Measurements from ENCODE around the gene SNX7. TPM values are rescaled to one million over a fixed set of nuclear protein-coding genes. Genes with fewer than 3 reads are reported as not detected.

The SNX7 gene, protein sequence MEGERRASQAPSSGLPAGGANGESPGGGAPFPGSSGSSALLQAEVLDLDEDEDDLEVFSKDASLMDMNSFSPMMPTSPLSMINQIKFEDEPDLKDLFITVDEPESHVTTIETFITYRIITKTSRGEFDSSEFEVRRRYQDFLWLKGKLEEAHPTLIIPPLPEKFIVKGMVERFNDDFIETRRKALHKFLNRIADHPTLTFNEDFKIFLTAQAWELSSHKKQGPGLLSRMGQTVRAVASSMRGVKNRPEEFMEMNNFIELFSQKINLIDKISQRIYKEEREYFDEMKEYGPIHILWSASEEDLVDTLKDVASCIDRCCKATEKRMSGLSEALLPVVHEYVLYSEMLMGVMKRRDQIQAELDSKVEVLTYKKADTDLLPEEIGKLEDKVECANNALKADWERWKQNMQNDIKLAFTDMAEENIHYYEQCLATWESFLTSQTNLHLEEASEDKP
- 21.2 TPM for total RNA-seq
- long read RNA-seq, transcript SNX7-201 (9 exons, 1,734 nt), result major isoform, 16 of 21 reads
- long read RNA-seq, partial matches to known transcripts, result 0 of 21 reads
- long read RNA-seq, other reads (novel, unspliced or antisense), result 5 of 21 reads

DNA sequence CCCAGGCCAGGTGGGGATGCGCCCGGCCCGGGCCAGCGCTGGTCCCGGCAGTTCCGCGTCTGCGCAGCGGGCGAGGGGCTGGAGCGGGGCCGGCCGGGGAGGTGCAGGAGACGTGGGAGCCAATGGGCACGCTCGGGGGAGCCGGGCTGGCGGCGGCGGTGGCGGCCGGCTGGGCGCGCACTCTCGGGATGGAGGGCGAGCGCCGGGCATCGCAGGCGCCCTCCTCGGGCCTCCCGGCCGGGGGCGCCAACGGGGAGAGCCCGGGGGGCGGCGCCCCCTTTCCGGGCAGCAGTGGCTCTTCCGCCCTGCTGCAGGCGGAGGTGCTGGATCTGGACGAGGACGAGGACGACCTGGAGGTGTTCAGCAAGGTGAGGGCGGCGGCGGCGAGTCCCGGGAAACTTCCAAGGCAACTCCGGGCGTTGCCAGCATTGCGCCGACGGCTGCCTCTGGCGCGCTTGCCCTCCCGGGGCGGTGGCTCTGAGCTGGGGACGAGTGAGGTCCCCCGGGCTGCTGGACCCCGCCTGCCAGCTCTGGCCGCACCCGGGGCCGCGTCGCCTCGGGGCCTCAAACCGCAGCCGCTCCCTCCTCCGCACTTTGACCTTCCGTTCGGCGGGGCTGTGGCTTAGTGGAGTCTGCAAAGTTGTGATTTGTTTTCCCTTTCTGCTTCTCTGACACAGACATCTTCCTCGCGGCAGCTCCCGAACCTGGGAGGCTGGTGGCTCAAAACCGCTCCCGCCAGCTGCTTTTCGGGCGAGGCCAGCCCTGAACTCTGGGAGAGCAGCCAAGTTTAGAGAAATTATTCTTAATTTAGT is at the start of gene SNX7:
Gene SNX7, plus strand, starts transcription at position 178 of the 812 bp plus-strand sequence. Its CDS starts 11 bp downstream, at position 189.
- intact Hi-C loops (cut with DNase I), result loop anchor here (5.0 kb wide), 1 partner anchor 46 kb away; no protein-coding TSS in a partner anchor
- peak; percentile 99 for ATAC-seq
- peak; percentile 87 for DNase-seq (ENCODE audit: missing footprints)

DNA sequence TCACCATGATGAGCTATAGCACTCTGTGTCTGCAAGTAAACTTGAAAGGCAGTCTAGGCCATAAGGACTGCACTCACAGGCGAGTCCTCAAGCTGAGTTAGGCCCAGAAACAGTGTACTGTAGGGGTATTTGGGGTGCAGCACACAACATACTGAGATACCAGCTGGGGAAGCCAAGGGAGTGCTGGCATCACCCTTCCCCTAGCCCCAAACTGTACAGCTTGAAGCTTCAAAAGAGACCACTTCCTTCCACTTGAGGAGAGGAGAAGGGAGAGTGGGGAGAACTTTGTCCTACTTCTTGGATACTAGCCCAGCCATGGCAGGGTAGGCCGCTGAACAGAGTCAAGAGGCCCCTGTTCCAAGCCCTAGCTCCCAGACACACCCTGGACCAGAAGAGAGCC is 24.2 kb upstream of the SNX7 start:
- intact Hi-C loops (cut with DNase I), result no loop called here
- ATAC-seq (no peak), DNase-seq (ENCODE audit: missing footprints) (no peak)

DNA sequence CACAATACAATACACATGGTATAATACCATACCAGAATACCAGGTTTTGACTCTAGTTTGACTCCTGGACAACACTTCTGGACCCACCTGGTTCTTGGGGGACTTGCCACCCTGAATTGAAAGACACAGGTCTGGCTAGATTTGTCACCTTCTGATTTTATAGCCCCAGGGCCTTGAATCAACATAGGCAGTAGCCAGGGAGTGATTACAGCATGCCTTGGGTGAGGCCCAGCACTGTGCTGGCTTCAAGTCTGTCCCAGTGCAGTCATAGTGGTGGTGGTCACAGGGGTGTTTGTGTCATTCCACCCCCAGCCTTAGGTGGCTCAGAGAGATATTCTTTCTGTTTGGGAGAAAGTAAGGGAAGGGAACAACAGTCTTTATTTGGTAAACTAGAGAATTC is 23.3 kb upstream of the SNX7 start:
- ATAC-seq (no peak), DNase-seq (ENCODE audit: missing footprints) (no peak)
- intact Hi-C loops (cut with DNase I), result no loop called here

DNA sequence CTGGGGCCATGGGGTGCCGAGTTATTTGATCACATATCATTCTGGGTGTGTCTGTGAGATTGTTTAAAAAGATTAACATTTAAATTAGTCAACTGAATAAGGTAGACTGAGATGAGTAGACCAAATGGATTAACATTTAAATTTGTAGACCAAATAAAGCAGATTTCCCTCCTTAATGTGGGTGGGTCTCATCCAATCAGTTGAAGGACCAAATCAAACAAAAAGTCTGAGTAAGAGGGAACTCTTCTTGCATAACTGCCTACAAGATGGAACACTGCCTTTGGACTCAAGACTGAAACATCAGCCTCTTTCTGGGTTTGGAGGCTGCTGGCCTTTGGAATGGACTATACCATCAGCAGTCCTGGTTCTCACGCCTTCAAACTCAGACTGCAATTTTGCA is 17.0 kb upstream of the SNX7 start:
- intact Hi-C loops (cut with DNase I), result no loop called here
- ATAC-seq, result no peak
- no peak for DNase-seq (ENCODE audit: missing footprints)

DNA sequence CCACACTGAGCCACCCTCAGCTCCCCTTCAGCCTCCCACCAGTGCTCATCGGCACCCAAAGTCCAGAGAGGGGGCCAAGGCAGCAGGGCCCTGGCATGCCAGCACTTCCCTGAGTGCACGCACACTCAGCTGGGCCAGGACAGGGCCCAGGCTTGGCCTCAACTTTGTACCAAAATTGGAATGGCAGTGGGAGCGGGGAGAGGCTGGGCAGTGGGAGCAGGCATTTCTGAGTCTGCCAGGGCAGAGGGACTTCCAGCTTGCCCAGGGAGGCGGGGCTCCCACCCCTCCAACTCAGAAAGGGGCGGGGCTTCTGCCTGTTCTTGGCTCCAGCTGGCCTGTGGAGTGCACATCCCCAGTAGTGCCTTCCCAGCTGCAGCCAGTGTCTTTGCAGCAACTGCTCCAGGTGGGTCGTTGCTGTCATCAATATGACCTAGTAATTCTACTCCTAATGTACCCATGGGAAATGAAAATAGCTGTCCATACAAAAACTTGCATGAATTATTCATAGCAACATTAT is 10.3 kb upstream of the SNX7 start:
- ATAC-seq (no peak), DNase-seq (ENCODE audit: missing footprints) (no peak)
- intact Hi-C loops (cut with DNase I), result no loop called here

DNA sequence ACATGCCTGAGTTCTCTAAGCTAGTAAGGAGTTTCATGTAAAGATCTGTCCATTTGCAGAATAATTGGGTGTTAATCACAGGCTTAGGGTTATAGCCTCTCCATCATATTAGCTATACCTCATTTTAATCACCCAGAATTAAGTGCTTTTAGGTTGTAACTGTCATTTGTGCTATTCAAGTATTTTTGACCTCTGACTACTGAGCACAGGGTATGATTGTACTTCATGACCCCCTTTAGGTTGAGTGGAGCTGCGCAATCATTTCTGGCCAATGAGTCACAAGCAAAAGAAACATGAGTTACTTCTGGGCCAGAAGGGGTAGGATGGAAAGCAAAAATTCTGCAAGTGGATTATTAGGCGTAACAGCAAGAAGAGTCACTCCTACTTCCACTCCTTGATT is 8.4 kb upstream of the SNX7 start:
- intact Hi-C loops (cut with DNase I), result no loop called here
- DNase-seq (ENCODE audit: missing footprints) (no peak), ATAC-seq (no peak)

DNA sequence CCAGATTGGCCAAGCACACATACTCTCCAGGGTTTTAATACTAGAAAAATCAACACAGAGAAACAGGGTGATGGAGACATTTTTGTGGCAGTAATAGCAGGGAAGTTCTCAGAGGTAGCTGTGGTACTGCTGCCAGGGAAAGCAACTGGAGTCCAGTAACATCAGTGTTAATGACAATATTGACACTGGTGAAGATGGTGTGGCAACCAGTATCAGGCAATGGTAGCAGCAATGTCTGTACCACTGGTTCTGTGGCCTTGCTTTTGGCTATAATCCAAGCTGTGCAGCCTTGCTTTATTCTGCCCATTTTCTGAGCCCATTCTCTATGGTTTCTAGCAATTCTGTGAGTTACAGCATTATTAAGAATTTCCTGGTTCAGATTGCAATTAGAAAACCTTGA is 1.6 kb upstream of the SNX7 start:
- intact Hi-C loops (cut with DNase I), result loop anchor here (5.0 kb wide), 1 partner anchor 47 kb away; no protein-coding TSS in a partner anchor
- DNase-seq (ENCODE audit: missing footprints) (no peak), ATAC-seq (no peak)

DNA sequence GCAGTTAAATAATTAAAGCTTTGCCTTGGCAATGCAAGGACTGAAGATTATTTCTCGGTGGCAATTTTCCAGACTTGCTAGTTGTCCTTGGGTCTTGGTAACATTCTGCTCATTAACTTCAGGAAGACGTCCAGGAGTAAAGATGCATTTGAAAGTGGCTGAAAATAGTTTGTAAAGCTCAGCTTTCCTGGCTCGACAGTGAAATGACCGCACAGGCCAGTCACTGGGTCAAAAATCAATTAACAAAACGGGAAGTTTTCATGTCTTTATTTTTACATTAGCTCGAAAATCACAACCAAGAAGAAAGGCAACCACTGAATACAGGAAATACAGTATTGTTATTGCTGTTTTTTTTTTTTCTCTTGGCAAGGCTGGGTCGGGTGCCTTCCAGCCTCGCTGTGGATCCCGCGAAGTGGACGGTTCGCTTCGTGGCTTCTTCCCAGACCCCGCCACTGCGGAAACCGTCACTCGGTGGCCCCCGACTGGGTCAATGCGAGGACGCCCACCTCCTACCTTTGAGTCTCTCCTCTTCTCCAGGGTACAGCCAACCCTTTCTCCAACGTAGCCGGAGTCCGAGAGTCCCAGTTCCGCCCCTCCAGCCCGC is 479 bp upstream of the SNX7 start:
- ATAC-seq (peak; percentile 24), DNase-seq (ENCODE audit: missing footprints) (no peak)
- intact Hi-C loops (cut with DNase I), result loop anchor here (5.0 kb wide), 1 partner anchor 46 kb away; no protein-coding TSS in a partner anchor

DNA sequence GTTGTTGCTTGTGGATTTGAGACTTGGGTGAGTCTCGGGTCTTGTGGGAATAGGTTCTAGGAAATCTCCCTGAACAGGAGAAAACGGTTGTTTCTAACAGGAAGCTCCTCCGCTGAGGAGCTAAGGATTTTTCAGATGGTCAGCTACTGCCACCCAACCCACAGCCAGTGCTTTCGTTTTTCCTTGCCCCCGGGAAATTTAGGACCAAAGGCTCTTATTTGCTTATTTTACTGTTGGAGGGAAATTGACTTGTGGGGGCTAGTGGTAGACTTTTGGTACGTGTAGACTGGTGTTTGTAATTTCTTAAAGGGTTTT is 792 bp downstream of the SNX7 start:
- DNase-seq (ENCODE audit: missing footprints), result no peak
- peak; percentile 8 for ATAC-seq
- intact Hi-C loops (cut with DNase I), result loop anchor here (5.0 kb wide), 1 partner anchor 45 kb away; no protein-coding TSS in a partner anchor

DNA sequence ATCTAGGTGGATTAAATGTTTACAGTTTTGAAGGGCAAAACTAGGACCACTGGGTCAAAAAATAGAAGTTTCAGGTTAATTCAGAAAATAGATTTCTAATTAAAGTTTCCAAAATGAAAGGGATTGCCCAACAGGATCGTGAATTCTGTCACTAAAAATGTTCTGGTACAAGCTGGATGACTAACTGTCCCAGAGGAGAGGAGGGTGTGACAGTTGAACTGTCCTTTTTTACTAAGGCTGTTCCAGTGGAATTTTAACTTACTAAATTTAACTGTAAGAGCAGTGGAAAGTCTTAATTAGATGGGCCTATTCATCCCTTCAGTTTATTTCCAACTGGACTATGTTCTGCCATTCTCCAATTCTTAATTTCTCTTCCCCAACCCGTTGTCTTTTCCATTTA is 7.2 kb downstream of the SNX7 start:
- intact Hi-C loops (cut with DNase I), result no loop called here
- no peak for DNase-seq (ENCODE audit: missing footprints)

DNA sequence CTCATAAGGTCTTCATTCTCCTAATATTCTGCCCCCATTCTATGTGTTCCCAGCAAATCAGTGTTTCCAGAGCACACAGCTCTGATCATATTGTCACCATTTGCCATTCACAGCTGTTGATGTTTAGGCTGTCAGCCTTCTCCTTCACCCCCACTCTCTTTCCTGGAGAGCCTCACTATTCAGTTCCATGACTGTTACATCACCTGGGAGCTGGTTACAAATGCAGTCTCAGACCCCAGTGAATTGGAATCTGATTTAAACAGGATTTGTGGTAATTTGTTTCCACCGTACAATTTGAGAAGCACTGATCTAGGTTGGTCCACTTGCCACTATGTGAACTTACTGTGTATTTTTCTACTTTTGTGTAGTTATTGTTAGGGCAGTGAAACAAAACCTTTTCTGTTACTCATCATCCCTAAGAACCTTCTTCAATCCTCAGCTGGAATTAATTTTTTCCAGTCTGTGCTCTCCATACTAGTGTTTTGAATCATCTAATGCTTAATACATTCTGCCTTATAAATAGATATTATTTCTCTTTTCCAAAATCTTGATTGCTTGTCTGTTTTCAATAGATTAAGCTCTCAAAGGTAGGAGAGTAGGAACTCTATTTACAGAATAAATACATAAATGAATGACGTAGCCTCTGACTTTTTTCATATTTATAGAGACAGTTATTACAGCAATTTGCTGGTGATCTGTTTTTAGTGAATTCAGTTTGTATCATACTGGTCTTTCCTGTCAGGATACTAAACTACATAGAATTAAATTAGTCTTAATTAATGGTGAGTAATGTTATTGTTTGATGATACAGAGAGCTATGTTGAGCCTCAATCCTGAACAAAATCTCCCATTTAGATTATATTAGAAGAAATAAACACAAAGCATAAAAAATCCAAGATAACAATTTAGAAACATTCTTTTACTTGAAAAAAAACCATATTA is 8.1 kb downstream of the SNX7 start:
- intact Hi-C loops (cut with DNase I), result no loop called here
- ATAC-seq (no peak), DNase-seq (ENCODE audit: missing footprints) (no peak)

More for the DNA sequence above, 7.2 kb downstream of the SNX7 start:
- peak; percentile 67 for ATAC-seq

DNA sequence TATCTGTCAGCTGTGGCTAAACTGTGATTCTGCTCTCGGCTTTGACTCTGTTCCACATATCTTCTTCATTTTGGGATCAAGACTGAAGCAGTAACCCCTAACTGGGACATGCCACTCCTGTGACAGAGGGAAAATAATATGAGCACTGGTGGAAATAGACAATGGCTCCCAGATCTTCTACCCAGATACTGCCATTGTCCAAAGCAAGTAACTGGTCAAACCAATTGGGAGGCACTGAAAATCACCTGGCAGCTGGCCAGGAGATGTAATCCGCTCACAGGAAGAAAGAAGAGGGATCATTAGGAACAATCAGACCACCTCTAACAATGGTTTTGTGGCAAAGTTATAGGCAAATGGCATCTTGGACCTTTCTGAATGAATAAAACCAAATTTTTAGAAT is 10.7 kb downstream of the SNX7 start:
- ATAC-seq (no peak), DNase-seq (ENCODE audit: missing footprints) (no peak)
- intact Hi-C loops (cut with DNase I), result no loop called here

DNA sequence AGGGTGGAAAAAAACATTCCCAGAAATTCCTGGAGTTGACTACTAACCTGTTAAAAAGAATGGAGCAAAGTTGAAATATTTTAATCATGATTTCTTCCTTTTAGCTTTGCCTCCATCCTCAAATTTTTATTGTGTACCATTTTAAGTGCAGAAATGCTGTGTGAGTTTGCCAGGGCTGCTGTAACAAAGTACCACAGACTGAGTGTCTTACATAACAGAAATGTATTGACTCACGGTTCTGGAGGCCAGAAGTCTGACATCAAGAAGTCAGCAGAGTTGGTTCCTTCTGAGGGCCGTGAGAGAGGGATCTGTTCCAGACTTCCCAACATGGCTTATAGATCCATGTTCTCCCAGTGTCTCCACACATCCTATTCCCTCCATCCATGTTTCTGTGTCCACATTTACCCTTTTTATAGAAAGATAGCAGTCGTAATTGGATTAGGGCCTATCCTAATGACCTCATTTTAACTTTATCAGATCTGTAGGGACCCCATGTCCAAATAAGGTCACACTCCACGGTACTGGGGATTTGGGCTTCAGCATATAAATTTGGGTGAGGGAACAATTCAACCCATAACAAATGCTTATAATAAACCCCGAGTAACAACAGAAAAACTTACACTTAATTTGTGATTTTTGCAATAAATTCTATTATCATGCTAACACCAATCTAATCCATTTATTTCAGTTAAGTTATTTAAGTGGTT is 12.7 kb downstream of the SNX7 start:
- intact Hi-C loops (cut with DNase I), result loop anchor here (1.0 kb wide), 1 partner anchor 11 kb away; no protein-coding TSS in a partner anchor
- ATAC-seq (no peak), DNase-seq (ENCODE audit: missing footprints) (no peak)

DNA sequence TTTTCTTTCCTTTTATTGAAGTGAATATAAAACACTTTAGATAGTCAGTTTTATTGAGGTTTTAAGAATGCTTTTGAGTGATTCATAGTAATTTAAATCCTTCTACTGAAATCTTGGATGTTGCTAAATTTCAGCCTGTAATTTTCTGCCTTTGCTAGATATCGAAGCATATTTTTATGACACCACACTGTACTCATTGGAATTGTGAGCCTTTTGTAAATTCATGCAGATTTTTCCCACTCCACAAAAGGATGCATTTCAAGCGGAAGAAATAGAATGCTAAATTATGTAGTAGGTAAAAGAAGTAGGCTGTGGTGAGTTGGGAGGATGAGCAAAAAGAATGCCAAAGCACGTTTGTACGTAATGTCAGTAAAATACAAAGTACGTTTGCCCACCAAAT is 13.8 kb downstream of the SNX7 start:
- ATAC-seq (no peak), DNase-seq (ENCODE audit: missing footprints) (no peak)
- intact Hi-C loops (cut with DNase I), result no loop called here

DNA sequence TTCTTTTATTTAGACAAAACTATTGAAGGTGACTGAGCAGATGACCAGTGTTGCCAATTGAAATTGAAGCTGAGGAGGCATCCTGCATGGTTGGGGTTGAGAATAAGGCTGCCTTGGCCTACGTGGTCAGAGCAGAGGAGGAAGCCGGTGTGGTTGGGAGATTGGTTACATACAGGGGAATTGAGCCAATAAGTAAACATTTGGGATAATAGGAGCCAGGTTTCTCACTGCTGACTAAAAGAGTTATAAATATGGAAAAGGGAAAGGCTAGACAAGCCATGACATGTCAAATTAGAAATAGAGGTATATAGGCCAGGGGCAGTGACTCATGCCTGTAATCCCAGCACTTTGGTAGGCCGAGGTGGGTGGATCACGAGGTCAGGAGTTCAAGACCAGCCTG is 15.8 kb downstream of the SNX7 start:
- DNase-seq (ENCODE audit: missing footprints) (no peak), ATAC-seq (no peak)
- intact Hi-C loops (cut with DNase I), result no loop called here

DNA sequence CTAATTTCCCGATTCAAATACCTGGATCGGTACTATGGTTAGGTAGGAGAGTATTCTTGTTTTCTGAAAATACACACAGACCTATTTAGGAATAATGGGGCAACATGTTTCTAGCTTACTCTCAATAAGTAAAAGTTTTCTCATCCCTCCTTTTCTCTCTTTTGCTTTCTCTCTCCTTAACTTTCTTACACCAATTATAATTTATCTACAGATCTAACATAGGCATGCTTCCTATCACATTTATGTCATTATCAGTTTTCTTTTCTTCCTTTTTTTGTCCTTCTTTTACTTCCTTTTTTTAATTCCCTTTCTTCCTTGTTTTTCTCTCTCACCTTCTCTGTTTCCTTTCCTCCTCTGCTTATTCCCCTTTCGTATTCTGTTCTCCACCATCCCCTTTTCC is 20.3 kb downstream of the SNX7 start:
- intact Hi-C loops (cut with DNase I), result no loop called here
- no peak for DNase-seq (ENCODE audit: missing footprints)
- no peak for ATAC-seq

DNA sequence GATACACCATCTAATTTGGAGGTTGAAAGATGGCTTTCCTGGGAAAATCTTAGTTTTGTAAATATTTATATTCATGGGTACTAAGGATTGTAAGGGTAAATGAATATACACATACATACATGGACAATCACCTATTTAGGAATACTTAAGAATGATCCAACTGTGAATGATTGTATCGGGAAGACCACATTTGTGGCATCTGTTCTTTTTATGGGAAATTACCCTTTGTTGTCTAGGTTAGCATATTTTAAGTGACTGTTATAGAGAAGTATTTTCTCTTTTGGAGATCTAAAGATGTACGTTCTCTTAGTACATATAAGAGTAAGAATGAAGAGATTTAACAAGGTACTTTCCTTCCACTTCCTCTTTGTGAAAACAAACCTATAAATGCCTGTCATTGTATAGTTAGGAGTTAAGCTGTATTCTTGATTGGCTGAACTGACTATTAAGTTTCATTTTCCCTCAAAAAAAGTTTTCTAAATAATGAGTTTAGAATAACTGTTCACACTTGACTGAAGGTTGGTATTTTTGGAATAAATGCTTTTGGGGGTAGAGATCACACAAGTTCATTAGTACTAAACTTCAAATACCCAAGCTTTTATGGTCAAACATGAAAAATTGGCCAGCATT is 26.7 kb downstream of the SNX7 start:
- intact Hi-C loops (cut with DNase I), result no loop called here
- no peak for ATAC-seq
- DNase-seq (ENCODE audit: missing footprints), result no peak

All from Right ventricle myocardium inferior (tissue), 1 donor.